C4-2B (cell line): ENCODE measurements around the gene CHST11.
"Not testable (repeated sequence)": the region's sequence is repeated elsewhere in the genome, so short reads cannot be mapped to it uniquely, and the experiment has no call there.

Experiments
- ZFX ChIP-seq: fragments of 450-650 bp; IDR thresholded peaks from 2 replicates; pipeline ENCODE4 v1.6.1; 2017
- TF ChIP-seq, protein P1 (sequence below): fragments of 450-650 bp; conservative IDR thresholded peaks from 2 replicates; pipeline ENCODE4 v1.5.1; 2017; ENCODE audit warnings: mild to moderate bottlenecking

DNA sequence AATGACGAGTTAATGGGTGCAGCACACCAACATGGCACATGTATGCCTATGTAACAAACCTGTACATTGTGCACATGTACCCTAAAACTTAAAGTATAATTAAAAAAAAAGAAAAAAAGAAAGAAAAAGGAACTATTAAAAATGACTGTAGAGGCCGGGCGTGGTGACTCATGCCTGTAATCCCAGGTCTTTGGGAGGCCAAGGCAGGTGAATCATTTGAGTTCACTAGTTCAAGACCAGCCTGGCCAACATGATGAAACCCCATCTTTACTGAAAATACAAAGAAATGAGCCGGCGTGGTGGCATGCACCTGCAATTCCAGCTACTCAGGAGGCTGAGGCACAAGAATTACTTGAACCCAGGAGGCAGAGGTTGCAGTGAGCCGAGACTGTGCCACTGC lies 118.0 kb downstream of the CHST11 start:
- TF ChIP-seq, protein P1, sequence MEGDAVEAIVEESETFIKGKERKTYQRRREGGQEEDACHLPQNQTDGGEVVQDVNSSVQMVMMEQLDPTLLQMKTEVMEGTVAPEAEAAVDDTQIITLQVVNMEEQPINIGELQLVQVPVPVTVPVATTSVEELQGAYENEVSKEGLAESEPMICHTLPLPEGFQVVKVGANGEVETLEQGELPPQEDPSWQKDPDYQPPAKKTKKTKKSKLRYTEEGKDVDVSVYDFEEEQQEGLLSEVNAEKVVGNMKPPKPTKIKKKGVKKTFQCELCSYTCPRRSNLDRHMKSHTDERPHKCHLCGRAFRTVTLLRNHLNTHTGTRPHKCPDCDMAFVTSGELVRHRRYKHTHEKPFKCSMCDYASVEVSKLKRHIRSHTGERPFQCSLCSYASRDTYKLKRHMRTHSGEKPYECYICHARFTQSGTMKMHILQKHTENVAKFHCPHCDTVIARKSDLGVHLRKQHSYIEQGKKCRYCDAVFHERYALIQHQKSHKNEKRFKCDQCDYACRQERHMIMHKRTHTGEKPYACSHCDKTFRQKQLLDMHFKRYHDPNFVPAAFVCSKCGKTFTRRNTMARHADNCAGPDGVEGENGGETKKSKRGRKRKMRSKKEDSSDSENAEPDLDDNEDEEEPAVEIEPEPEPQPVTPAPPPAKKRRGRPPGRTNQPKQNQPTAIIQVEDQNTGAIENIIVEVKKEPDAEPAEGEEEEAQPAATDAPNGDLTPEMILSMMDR: not testable (repeated sequence)
- TF ChIP-seq ZFX: not testable (repeated sequence)
